ENCODE measurements around the gene BICDL1. TPM values are rescaled to one million over a fixed set of nuclear protein-coding genes. Genes with fewer than 3 reads are reported as not detected.

Gene BICDL1
- total RNA-seq, 1 experiment from 2014 or later = 18.2 TPM

GRCh38 chr12:120098756-120099470, 109.9 kb downstream of the BICDL1 start:
- Histone ChIP-seq H3K9me2 (ENCODE audit: insufficient read depth) (no peaks in the 10 kb centered on the region), H3K4me1 (ENCODE audit: control insufficient read depth in 1 of 2, insufficient read depth in 2 of 2, low read length in 2 of 2) (no peaks in the 10 kb centered on the region), H2AFZ (ENCODE audit: low read depth, low read length, poor library complexity, severe bottlenecking) (no peak overlapping the region), H3K4me2 (ENCODE audit: low read length) (no peak overlapping the region), H3K79me2 (ENCODE audit: insufficient read depth, low read length) (peaks cover 43% of the 10 kb centered on the region), H3K4me3 (replicated peaks in 1 of 2; ENCODE audit: low read depth in 1 of 2, low read length in 2 of 2) (no peak overlapping the region), H3K9me3 (ENCODE audit: control insufficient read depth in 1 of 2, insufficient read depth in 1 of 2, low read depth in 1 of 2, low read length in 2 of 2) (no peaks in the 10 kb centered on the region), H4K20me1 (ENCODE audit: insufficient read depth) (no peaks in the 10 kb centered on the region), H3K36me3 (ENCODE audit: control insufficient read depth in 1 of 2, insufficient read depth in 2 of 2, low read length in 2 of 2) (peaks cover 8 to 19% of the 10 kb centered on the region in 2 experiments; a peak in 3 of 4 replicates), H3K9ac (ENCODE audit: low read length) (no peak overlapping the region), H3K27ac (ENCODE audit: low read depth, low read length) (no peak overlapping the region), H3K27me3 (ENCODE audit: insufficient read depth, low read length) (no peaks in the 10 kb centered on the region)
- intact Hi-C loops (cut with micrococcal nuclease) = no loop called here
- DNase-seq (ENCODE audit: low read depth, low spot score) = no peak
- ChIA-PET POLR2A (no interaction called here), RAD21 (ENCODE audit: low non-redundant PET in 1 of 2, low total read pairs in 2 of 2, uncharacterized antibody in 2 of 2, unreplicated experiment in 2 of 2) (no interaction called here), CTCF (no interaction called here)
- ATAC-seq = no peak
- BruUV-seq (replicated peaks) = no TSS peak
- TF ChIP-seq ZNF274 (IDR thresholded peaks at IDR 0.05; ENCODE audit: low read depth, low read length) (no peak), ZBTB33 (IDR thresholded peaks at IDR 0.05; ENCODE audit: extremely low read depth, insufficient replicate concordance, low read length) (no peak), POLR2AphosphoS5 (IDR thresholded peaks at IDR 0.05; ENCODE audit: low read depth, low read length) (no peak), CBX3 (IDR thresholded peaks at IDR 0.05; ENCODE audit: low read depth) (no peak), SIN3A (IDR thresholded peaks at IDR 0.05; ENCODE audit: low read depth) (no peak), EZH2 (IDR thresholded peaks at IDR 0.05) (no peak)

GRCh38 chr12:120099738-120100137, 110.7 kb downstream of the BICDL1 start:
- no peak for TF ChIP-seq ELF1 (IDR thresholded peaks at IDR 0.05; ENCODE audit: borderline replicate concordance, low read depth)
- Histone ChIP-seq H3K36me3 (ENCODE audit: control insufficient read depth in 1 of 2, insufficient read depth in 2 of 2, low read length in 2 of 2) (peaks cover 8 to 19% of the 10 kb centered on the region in 2 experiments; a peak in 3 of 4 replicates), H3K9me3 (ENCODE audit: control insufficient read depth in 1 of 2, insufficient read depth in 1 of 2, low read depth in 1 of 2, low read length in 2 of 2) (no peaks in the 10 kb centered on the region), H2AFZ (ENCODE audit: low read depth, low read length, poor library complexity, severe bottlenecking) (no peak overlapping the region), H4K20me1 (ENCODE audit: insufficient read depth) (no peaks in the 10 kb centered on the region), H3K4me3 (replicated peaks in 1 of 2; ENCODE audit: low read depth in 1 of 2, low read length in 2 of 2) (no peak overlapping the region), H3K9ac (ENCODE audit: low read length) (no peak overlapping the region), H3K79me2 (ENCODE audit: insufficient read depth, low read length) (peaks cover 51% of the 10 kb centered on the region), H3K4me1 (ENCODE audit: control insufficient read depth in 1 of 2, insufficient read depth in 2 of 2, low read length in 2 of 2) (0 out of 4 replicates have a peak, but pooled peaks cover 0 to under 1% of the 10 kb centered on the region in 2 experiments), H3K27me3 (ENCODE audit: insufficient read depth, low read length) (no peaks in the 10 kb centered on the region), H3K9me2 (ENCODE audit: insufficient read depth) (no peaks in the 10 kb centered on the region), H3K27ac (ENCODE audit: low read depth, low read length) (no peak overlapping the region), H3K4me2 (ENCODE audit: low read length) (no peak overlapping the region)
- no peak for ATAC-seq
- DNase-seq (ENCODE audit: low read depth, low spot score) = no peak
- ChIA-PET RAD21 (ENCODE audit: low non-redundant PET in 1 of 2, low total read pairs in 2 of 2, uncharacterized antibody in 2 of 2, unreplicated experiment in 2 of 2) (no interaction called here), CTCF (interaction anchor here (1.7 kb wide), 1 partner anchor 13 kb away, joined by 7 read pairs; no protein-coding TSS in a partner anchor), POLR2A (no interaction called here)
- intact Hi-C loops (cut with micrococcal nuclease) = no loop called here
- BruUV-seq (replicated peaks) = no TSS peak
